Measurements from ENCODE around the gene NUDT16L1.

Gene NUDT16L1

GRCh38 chr16:4704913-4705312, 11.6 kb downstream of the NUDT16L1 start:
- peaks cover 32% of the 10 kb centered on the region; the same call in 1 of the 2 replicates for H3K36me3 ChIP-seq (ENCODE audit: insufficient read depth, low read length)
- no peaks in the 10 kb centered on the region for H3K27me3 ChIP-seq (ENCODE audit: insufficient read depth, low read length)
- no peak overlapping the region for H3K4me2 ChIP-seq (ENCODE audit: low read length)
- no peaks in the 10 kb centered on the region for H3K79me2 ChIP-seq (ENCODE audit: insufficient read depth, low read length)
- H4K20me1 ChIP-seq (ENCODE audit: insufficient read depth, low read length): no peaks in the 10 kb centered on the region
- no peak overlapping the region for H3K9ac ChIP-seq (ENCODE audit: low read length)
- no peak for TF ChIP-seq EZH2 (IDR thresholded peaks at IDR 0.05; ENCODE audit: borderline replicate concordance, low read length)
- no peak for TF ChIP-seq CTCF (IDR thresholded peaks at IDR 0.05; ENCODE audit: low read length)
- no peaks in the 10 kb centered on the region for H3F3A ChIP-seq (ENCODE audit: insufficient read depth, low read length)
- H3K9me3 ChIP-seq (ENCODE audit: low read length): no peaks in the 10 kb centered on the region
- no peak overlapping the region for H3K4me3 ChIP-seq (ENCODE audit: low read depth, low read length, poor library complexity, severe bottlenecking)
- H3K9me2 ChIP-seq (ENCODE audit: low read depth, low read length): no peaks in the 10 kb centered on the region
- H3K27ac ChIP-seq (ENCODE audit: low read depth, low read length, poor library complexity, severe bottlenecking): no peak overlapping the region
- H2AFZ ChIP-seq (ENCODE audit: low read length): no peak overlapping the region
- peaks cover 3% of the 10 kb centered on the region for H3K4me1 ChIP-seq (ENCODE audit: insufficient read depth, low read length, severe bottlenecking)

GRCh38 chr16:4706871-4707270, 13.5 kb downstream of the NUDT16L1 start:
- no peaks in the 10 kb centered on the region for H4K20me1 ChIP-seq (ENCODE audit: insufficient read depth, low read length)
- no peaks in the 10 kb centered on the region for H3K79me2 ChIP-seq (ENCODE audit: insufficient read depth, low read length)
- no peaks in the 10 kb centered on the region for H3K9me3 ChIP-seq (ENCODE audit: low read length)
- H3K27ac ChIP-seq (ENCODE audit: low read depth, low read length, poor library complexity, severe bottlenecking): no peak overlapping the region
- H3K4me1 ChIP-seq (ENCODE audit: insufficient read depth, low read length, severe bottlenecking): peaks cover 3% of the 10 kb centered on the region
- no peaks in the 10 kb centered on the region for H3K27me3 ChIP-seq (ENCODE audit: insufficient read depth, low read length)
- peaks cover 23% of the 10 kb centered on the region; the same call in 1 of the 2 replicates for H3K36me3 ChIP-seq (ENCODE audit: insufficient read depth, low read length)
- no peaks in the 10 kb centered on the region for H3K9me2 ChIP-seq (ENCODE audit: low read depth, low read length)
- H3K4me3 ChIP-seq (ENCODE audit: low read depth, low read length, poor library complexity, severe bottlenecking): no peak overlapping the region
- no peak overlapping the region for H2AFZ ChIP-seq (ENCODE audit: low read length)
- no peaks in the 10 kb centered on the region for H3F3A ChIP-seq (ENCODE audit: insufficient read depth, low read length)
- TF ChIP-seq CTCF (IDR thresholded peaks at IDR 0.05; ENCODE audit: low read length) (no peak), EZH2 (IDR thresholded peaks at IDR 0.05; ENCODE audit: borderline replicate concordance, low read length) (no peak)
- no peak overlapping the region for H3K4me2 ChIP-seq (ENCODE audit: low read length)
- H3K9ac ChIP-seq (ENCODE audit: low read length): no peak overlapping the region

GRCh38 chr16:4709481-4709880, 16.1 kb downstream of the NUDT16L1 start:
- no peak overlapping the region for H3K4me2 ChIP-seq (ENCODE audit: low read length)
- no peak overlapping the region for H3K9ac ChIP-seq (ENCODE audit: low read length)
- no peak overlapping the region for H2AFZ ChIP-seq (ENCODE audit: low read length)
- no peak overlapping the region for H3K4me3 ChIP-seq (ENCODE audit: low read depth, low read length, poor library complexity, severe bottlenecking)
- H3K27me3 ChIP-seq (ENCODE audit: insufficient read depth, low read length): no peaks in the 10 kb centered on the region
- H3K36me3 ChIP-seq (ENCODE audit: insufficient read depth, low read length): peaks cover 22% of the 10 kb centered on the region
- H3K27ac ChIP-seq (ENCODE audit: low read depth, low read length, poor library complexity, severe bottlenecking): no peak overlapping the region
- TF ChIP-seq EZH2 (IDR thresholded peaks at IDR 0.05; ENCODE audit: borderline replicate concordance, low read length) (no peak), CTCF (IDR thresholded peaks at IDR 0.05; ENCODE audit: low read length) (no peak)
- no peaks in the 10 kb centered on the region for H3K9me2 ChIP-seq (ENCODE audit: low read depth, low read length)
- H3F3A ChIP-seq (ENCODE audit: insufficient read depth, low read length): no peaks in the 10 kb centered on the region
- no peaks in the 10 kb centered on the region for H3K4me1 ChIP-seq (ENCODE audit: insufficient read depth, low read length, severe bottlenecking)
- H3K79me2 ChIP-seq (ENCODE audit: insufficient read depth, low read length): no peaks in the 10 kb centered on the region
- no peaks in the 10 kb centered on the region for H3K9me3 ChIP-seq (ENCODE audit: low read length)
- H4K20me1 ChIP-seq (ENCODE audit: insufficient read depth, low read length): no peaks in the 10 kb centered on the region
